ENCODE measurements around the gene TMEM134. TPM values are rescaled to one million over a fixed set of nuclear protein-coding genes. Genes with fewer than 3 reads are reported as not detected.

TMEM134 gene
- total and polyA plus RNA-seq, 9 of the 15 experiments (the other 6 are each of a cell fraction or from before 2014, with no cell fraction given) = 0.63 to 48.4 (median 10.7) TPM

DNA sequence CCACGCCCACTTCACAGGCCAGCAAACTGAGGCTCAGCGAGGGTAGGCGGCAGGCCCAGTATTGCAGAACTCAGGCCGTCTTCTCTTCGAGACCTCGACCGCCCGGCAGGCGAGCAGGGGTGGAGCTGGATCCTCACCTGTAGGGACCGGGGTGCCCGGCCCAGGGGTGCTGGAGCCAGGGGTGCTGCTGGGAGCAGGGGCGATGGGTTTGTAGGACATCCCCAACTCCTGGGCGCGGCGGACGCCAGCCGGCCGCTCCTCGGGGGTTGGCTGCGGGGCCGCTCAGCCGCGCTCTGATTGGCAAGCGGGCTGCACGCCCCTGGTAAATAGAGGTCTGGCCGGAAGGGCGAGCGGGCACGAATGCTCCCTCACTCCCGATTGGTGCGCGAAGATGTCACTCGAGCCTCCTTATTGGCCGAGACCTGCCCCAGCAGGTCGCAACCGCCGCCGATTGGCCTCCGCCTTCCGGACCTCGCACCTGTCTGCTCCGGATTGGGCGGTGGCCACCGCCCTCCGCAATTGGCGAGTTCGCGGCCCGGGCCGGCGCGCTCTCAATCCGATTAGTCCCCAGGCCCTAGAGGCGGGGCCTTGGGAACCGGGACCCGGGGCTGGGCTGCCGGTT, 38.9 kb upstream of the TMEM134 start, which contains the start of gene CDK2AP2 (continued):
- TF ChIP-seq, protein P1, sequence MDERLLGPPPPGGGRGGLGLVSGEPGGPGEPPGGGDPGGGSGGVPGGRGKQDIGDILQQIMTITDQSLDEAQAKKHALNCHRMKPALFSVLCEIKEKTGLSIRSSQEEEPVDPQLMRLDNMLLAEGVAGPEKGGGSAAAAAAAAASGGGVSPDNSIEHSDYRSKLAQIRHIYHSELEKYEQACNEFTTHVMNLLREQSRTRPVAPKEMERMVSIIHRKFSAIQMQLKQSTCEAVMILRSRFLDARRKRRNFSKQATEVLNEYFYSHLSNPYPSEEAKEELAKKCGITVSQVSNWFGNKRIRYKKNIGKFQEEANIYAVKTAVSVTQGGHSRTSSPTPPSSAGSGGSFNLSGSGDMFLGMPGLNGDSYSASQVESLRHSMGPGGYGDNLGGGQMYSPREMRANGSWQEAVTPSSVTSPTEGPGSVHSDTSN (CRISPR knock-in tag; IDR thresholded peaks at IDR 0.05; ENCODE audit: low read depth) = peak; percentile 76
- TF ChIP-seq, protein P1 (tag; conservative IDR thresholded peaks at IDR 0.05; ENCODE audit: low read depth) = peak; percentile 97
- TF ChIP-seq GATA2 (CRISPR knock-in tag; IDR thresholded peaks at IDR 0.05) = no peak
- peak; percentile 36 for TF ChIP-seq ZFP36 (IDR thresholded peaks at IDR 0.05; ENCODE audit: low read depth, low read length, partially characterized antibody)
- TF ChIP-seq, protein P2, sequence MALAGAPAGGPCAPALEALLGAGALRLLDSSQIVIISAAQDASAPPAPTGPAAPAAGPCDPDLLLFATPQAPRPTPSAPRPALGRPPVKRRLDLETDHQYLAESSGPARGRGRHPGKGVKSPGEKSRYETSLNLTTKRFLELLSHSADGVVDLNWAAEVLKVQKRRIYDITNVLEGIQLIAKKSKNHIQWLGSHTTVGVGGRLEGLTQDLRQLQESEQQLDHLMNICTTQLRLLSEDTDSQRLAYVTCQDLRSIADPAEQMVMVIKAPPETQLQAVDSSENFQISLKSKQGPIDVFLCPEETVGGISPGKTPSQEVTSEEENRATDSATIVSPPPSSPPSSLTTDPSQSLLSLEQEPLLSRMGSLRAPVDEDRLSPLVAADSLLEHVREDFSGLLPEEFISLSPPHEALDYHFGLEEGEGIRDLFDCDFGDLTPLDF (CRISPR knock-in tag; IDR thresholded peaks at IDR 0.05) = peak; percentile 62; the same call in 1 of the 2 replicates
- no peak for TF ChIP-seq CREM (IDR thresholded peaks at IDR 0.05; ENCODE audit: low read depth)
- TF ChIP-seq ZNF696 (CRISPR knock-in tag; conservative IDR thresholded peaks at IDR 0.05) = no peak
- peak; percentile 87 for TF ChIP-seq CC2D1A (IDR thresholded peaks at IDR 0.05)
- TF ChIP-seq, protein P3, sequence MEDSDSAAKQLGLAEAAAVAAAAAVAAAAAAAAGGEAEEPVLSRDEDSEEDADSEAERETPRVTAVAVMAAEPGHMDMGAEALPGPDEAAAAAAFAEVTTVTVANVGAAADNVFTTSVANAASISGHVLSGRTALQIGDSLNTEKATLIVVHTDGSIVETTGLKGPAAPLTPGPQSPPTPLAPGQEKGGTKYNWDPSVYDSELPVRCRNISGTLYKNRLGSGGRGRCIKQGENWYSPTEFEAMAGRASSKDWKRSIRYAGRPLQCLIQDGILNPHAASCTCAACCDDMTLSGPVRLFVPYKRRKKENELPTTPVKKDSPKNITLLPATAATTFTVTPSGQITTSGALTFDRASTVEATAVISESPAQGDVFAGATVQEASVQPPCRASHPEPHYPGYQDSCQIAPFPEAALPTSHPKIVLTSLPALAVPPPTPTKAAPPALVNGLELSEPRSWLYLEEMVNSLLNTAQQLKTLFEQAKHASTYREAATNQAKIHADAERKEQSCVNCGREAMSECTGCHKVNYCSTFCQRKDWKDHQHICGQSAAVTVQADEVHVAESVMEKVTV (CRISPR knock-in tag; IDR thresholded peaks at IDR 0.05) = 0 out of 2 replicates have a peak, but pooled peaks have one; percentile 7
- TF ChIP-seq, protein P4, sequence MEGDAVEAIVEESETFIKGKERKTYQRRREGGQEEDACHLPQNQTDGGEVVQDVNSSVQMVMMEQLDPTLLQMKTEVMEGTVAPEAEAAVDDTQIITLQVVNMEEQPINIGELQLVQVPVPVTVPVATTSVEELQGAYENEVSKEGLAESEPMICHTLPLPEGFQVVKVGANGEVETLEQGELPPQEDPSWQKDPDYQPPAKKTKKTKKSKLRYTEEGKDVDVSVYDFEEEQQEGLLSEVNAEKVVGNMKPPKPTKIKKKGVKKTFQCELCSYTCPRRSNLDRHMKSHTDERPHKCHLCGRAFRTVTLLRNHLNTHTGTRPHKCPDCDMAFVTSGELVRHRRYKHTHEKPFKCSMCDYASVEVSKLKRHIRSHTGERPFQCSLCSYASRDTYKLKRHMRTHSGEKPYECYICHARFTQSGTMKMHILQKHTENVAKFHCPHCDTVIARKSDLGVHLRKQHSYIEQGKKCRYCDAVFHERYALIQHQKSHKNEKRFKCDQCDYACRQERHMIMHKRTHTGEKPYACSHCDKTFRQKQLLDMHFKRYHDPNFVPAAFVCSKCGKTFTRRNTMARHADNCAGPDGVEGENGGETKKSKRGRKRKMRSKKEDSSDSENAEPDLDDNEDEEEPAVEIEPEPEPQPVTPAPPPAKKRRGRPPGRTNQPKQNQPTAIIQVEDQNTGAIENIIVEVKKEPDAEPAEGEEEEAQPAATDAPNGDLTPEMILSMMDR (IDR thresholded peaks at IDR 0.05 in 2 of 3, conservative IDR thresholded peaks at IDR 0.05 in 1 of 3; ENCODE audit: insufficient read depth in 2 of 3, low read depth in 1 of 3, low read length in 3 of 3) = 0 out of 6 replicates have a peak, but pooled peaks of 1 of the 3 experiments have one; percentile 1
- peak; percentile 75 for TF ChIP-seq FOXM1 (IDR thresholded peaks at IDR 0.05; ENCODE audit: low read depth)
- no peak for TF ChIP-seq FOXM1 (CRISPR knock-in tag; IDR thresholded peaks at IDR 0.05; ENCODE audit: low read depth)

Data from K562 (cell line).